CD4-positive, alpha-beta memory T cell (primary cell): Measurements from ENCODE around the gene GPBP1. TPM values are rescaled to one million over a fixed set of nuclear protein-coding genes. Genes with fewer than 3 reads are reported as not detected.

Experiments
- CTCF ChIA-PET: fragments of 350-600 bp; sonication (Branson Sonifier 250); formaldehyde crosslinking; loops from one replicate; lab custom pipeline; 2021; ENCODE audit warnings: inconsistent platforms; ENCODE audit not compliant: partially characterized antibody; lab: Charles Lee
- POLR2A ChIA-PET: fragments of 350-600 bp; sonication (Branson Sonifier 250); formaldehyde crosslinking; loops from one replicate; lab custom pipeline; 2021; ENCODE audit not compliant: partially characterized antibody; lab: Charles Lee
- DNase-seq, 5 donors: peaks; one replicate each; pipeline versions ENCODE4 v3.0.0 to v3.0.0-alpha.2; 2020 to 2022; ENCODE audit warnings: mixed read lengths in 1 of 5
- H3K27ac ChIP-seq: one replicate; pipeline ENCODE4 v1.7.0; 2013; ENCODE audit warnings: low read depth, low read length
- H3K27me3 ChIP-seq: 2 replicates; pipeline ENCODE4 v1.7.0; 2013; ENCODE audit warnings: mild to moderate bottlenecking, low read length, moderate library complexity; ENCODE audit not compliant: insufficient read depth
- H3K36me3 ChIP-seq: 2 replicates; pipeline ENCODE4 v1.7.0; 2013; ENCODE audit warnings: mild to moderate bottlenecking, low read length, moderate library complexity; ENCODE audit not compliant: insufficient read depth
- H3K4me1 ChIP-seq: 2 replicates; pipeline ENCODE4 v1.7.0; 2013; ENCODE audit warnings: mild to moderate bottlenecking, low read length, moderate library complexity; ENCODE audit not compliant: insufficient read depth
- H3K4me3 ChIP-seq, 2 donors: one replicate each; pipeline ENCODE4 v1.7.0; 2013; ENCODE audit warnings: low read length in 2 of 2, mild to moderate bottlenecking in 1 of 2
- H3K9me3 ChIP-seq, 2 donors: one replicate each; pipeline ENCODE4 v1.7.0; 2013; ENCODE audit warnings: low read length in 2 of 2, control low read depth in 1 of 2; ENCODE audit not compliant: control insufficient read depth in 1 of 2
- H3K27ac Mint-ChIP-seq, 7 donors: one replicate each; pipeline ENCODE4 v1.8.0; 2020 to 2021; ENCODE audit warnings: mixed read lengths in 7 of 7, mild to moderate bottlenecking in 6 of 7, inconsistent platforms in 3 of 7, moderate library complexity in 3 of 7
- H3K27me3 Mint-ChIP-seq, 2 donors: one replicate each; pipeline ENCODE4 v1.8.0; 2020 to 2021; ENCODE audit warnings: mixed read lengths in 2 of 2
- H3K36me3 Mint-ChIP-seq, 2 donors: one replicate each; pipeline ENCODE4 v1.8.0; 2020 to 2021; ENCODE audit warnings: mixed read lengths in 2 of 2, inconsistent platforms in 1 of 2, mild to moderate bottlenecking in 1 of 2
- H3K4me1 Mint-ChIP-seq, 4 donors: one replicate each; pipeline ENCODE4 v1.8.0; 2020 to 2021; ENCODE audit warnings: mixed read lengths in 4 of 4, mild to moderate bottlenecking in 1 of 4
- H3K4me3 Mint-ChIP-seq, 8 donors: one replicate each; pipeline ENCODE4 v1.8.0; 2020 to 2021; ENCODE audit warnings: mixed read lengths in 8 of 8, mild to moderate bottlenecking in 7 of 8, moderate library complexity in 6 of 8, inconsistent platforms in 3 of 8
- H3K9me3 Mint-ChIP-seq, 8 donors: one replicate each; pipeline ENCODE4 v1.8.0; 2020 to 2021; ENCODE audit warnings: mixed read lengths in 8 of 8, mild to moderate bottlenecking in 5 of 8, inconsistent platforms in 3 of 8, moderate library complexity in 1 of 8
- intact Hi-C: fragments of 100-400 bp; cut with micrococcal nuclease; formaldehyde crosslinking; loops from one replicate; pipeline ENCODE4 v1.15.1; 2023
- polyA plus RNA-seq, 2 donors: library from polyadenylated mRNA; unstranded; fragments of 300-500 nt; fragmentation: Illumina TruSeq; gene quantifications; one replicate each; pipeline ENCODE4 v1.2.3, GENCODE V29; 2021
- total RNA-seq, 2 experiments: library from RNA; stranded (reverse); gene quantifications; one replicate each; pipeline ENCODE4 v1.2.3, GENCODE V29; 2021

Gene GPBP1
- total and polyA plus RNA-seq, 4 experiments from 2014 or later: 92.1 to 137 (median 120) TPM

DNA sequence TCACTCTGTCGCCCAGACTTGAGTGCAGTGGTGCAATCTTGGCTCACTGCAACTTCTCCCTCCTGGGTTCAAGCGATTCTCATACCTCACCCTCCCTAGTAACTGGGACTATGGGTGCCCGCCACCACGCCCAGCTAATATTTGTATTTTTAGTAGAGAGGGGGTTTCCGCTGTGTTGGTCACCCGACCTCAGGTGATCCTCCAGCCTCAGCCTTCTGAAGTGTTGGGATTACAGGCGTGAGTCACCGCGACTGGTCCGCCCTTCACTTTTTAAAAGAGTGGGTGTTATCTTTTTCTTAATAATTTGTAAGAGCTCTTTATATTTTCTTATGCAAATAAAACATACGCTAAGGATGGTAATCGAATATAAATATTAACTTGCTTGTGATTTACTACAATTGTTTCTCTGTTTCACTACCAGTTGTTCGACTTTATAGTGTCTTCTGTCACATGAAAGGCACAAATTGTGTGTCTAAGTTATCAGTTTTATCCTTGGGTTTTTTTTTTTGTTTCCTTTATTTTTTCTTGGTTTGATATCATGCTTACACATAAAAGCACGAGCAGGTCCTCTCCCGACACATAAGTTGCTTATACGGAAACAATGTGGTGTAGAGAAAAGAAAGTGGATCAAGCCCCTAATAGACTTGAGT lies 1.9 kb upstream of the GPBP1 start:
- Mint-ChIP-seq H3K36me3 (peaks cover 1 to 33% of the 10 kb centered on the region in 2 donors), H3K9me3 (peaks cover 0 to 2% (median 0%) of the 10 kb centered on the region in 8 donors), H3K4me1 (peaks cover 7 to 38% (median 17%) of the 10 kb centered on the region in 4 donors), H3K27ac (peak overlapping the region; percentile 98 to 100 (median 99)), H3K27me3 (no peaks in the 10 kb centered on the region), H3K4me3 (peak overlapping the region; percentile 95 to 99 (median 97))
- Histone ChIP-seq H3K27me3 (no peaks in the 10 kb centered on the region), H3K4me3 (peak overlapping the region; percentile 67 to 70), H3K27ac (peak overlapping the region; percentile 99), H3K4me1 (peaks cover 24% of the 10 kb centered on the region), H3K36me3 (no peaks in the 10 kb centered on the region), H3K9me3 (no peaks in the 10 kb centered on the region)
- DNase-seq: peak in 1 of 5 donors; percentile 69
- ChIA-PET POLR2A (no interaction called here), CTCF (interaction anchor here (0.7 to 1.2 kb wide), 2 partner anchors 34 to 44 kb away, joined by 3 to 4 read pairs; no protein-coding TSS in a partner anchor)
- intact Hi-C loops: loop anchor here (2.0 to 5.0 kb wide), 4 partner anchors 49 to 1865 kb away; partner anchors contain the start of genes DHX29, IL6ST and MTREX

DNA sequence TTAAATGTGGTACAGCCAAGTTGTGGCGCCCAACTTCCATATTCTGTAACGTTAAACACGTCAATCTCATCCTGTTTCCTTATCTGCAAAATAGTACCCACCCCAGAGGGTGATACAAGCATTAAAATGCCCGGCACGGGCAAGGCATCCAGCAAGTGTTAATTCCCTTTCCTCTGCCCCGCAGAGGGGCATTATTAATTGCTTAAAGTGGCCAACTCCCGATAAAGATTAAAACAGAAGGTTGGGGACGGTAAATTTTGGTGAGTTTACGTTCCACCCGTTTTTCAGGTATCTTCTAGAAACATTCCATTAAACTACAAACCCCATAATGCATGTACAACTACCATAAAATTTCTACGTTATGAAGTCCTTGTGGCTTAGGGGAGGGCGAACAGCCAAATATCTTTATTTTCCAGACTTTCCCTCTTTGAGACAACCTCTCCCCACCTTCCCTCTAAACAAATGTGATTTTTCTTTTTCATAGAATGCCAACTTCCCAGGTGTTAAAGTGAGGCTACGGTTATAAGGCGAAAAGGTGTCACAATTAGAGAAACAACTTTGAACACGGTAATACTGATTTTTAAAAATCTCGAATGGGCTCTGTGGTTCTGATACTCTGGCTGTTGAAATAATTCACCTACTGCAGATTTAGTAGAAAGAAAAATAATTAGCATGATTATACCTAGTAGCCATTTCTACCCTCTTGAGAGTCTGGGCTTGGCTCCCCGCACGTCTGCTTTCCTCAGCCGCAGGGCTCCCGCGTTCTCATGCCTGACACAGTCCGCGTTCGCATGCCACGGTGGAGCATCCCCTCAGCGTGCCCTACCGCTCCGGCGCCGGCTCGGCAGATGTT lies 1.2 kb upstream of the GPBP1 start:
- H3K27ac Mint-ChIP-seq: peak overlapping the region; percentile 98 to 100 (median 99)
- no peaks in the 10 kb centered on the region for H3K9me3 ChIP-seq
- POLR2A ChIA-PET: interaction anchor here (0.7 to 1.7 kb wide), 22 partner anchors 9 to 1865 kb away, joined by 3 to 20 read pairs (median 4); partner anchors contain the start of genes DHX29, IL6ST, MAP3K1 and MTREX
- H3K27me3 ChIP-seq: no peaks in the 10 kb centered on the region
- H3K36me3 ChIP-seq: no peaks in the 10 kb centered on the region
- peak overlapping the region; percentile 67 to 70 for H3K4me3 ChIP-seq
- CTCF ChIA-PET: interaction anchor here (0.8 to 1.3 kb wide), 4 partner anchors 34 to 270 kb away, joined by 3 to 4 read pairs (median 4); no protein-coding TSS in a partner anchor
- H3K4me3 Mint-ChIP-seq: peak overlapping the region; percentile 95 to 99 (median 97)
- H3K4me1 Mint-ChIP-seq: peaks cover 9 to 45% (median 20%) of the 10 kb centered on the region in 4 donors
- peaks cover 31% of the 10 kb centered on the region for H3K4me1 ChIP-seq
- H3K27me3 Mint-ChIP-seq: no peaks in the 10 kb centered on the region
- intact Hi-C loops: loop anchor here (1.0 to 5.0 kb wide), 9 partner anchors 34 to 1865 kb away; partner anchors contain the start of genes DHX29, IL6ST, MAP3K1 and MIER3
- DNase-seq: peak; percentile 49 to 63 (median 58)
- peaks cover 0 to 2% (median 0%) of the 10 kb centered on the region in 8 donors for H3K9me3 Mint-ChIP-seq
- peak overlapping the region; percentile 99 for H3K27ac ChIP-seq
- peaks cover 6 to 37% of the 10 kb centered on the region in 2 donors for H3K36me3 Mint-ChIP-seq

DNA sequence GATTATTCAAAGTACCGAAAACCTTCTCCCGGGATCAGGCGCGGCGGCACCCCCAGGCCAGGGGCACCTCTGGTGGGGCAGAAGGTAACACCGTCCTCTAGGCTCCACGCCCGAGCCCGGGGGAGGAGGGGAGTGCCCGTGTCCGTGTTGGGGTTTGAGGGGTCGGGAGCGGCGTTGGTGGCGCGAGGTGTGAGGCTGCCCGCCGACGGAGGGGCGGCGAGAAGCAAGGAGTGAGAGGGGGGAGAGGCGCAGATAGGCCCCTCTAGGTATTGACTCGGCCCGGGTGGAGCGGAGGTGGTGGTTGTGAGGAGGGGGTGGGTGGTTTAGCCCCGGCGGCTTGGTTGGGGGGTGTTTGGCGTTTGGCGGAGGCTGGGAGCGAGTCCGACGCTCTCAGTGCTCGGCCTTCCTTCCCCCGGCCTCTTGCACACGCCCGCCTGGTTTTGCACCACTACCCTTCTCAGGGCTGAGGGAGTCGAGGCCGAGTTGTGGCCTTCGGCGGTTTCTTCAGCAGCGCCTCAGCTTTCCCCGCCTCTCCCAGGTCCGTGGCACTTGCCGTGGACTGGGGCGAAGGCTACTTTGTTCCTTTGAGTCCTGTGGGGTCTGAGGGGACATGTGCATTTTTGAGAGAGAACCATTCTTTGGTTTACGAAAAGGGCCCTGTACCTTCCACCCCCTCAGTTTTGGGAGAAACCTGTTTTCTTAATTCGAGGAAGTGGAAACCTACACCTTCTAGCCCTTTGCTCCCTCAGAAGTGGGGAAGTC lies 450 bp downstream of the GPBP1 start:
- Histone ChIP-seq H3K27ac (peak overlapping the region; percentile 99), H3K27me3 (no peaks in the 10 kb centered on the region), H3K36me3 (no peaks in the 10 kb centered on the region), H3K4me1 (peaks cover 45% of the 10 kb centered on the region), H3K4me3 (peak overlapping the region; percentile 70 to 87), H3K9me3 (no peaks in the 10 kb centered on the region)
- H3K9me3 Mint-ChIP-seq: peaks cover 0 to 2% (median 0%) of the 10 kb centered on the region in 8 donors
- ChIA-PET POLR2A (interaction anchor here (0.7 to 1.7 kb wide), 20 partner anchors 8 to 1867 kb away, joined by 3 to 20 read pairs (median 4); partner anchors contain the start of genes DHX29, IL6ST, MAP3K1 and MTREX), CTCF (interaction anchor here (1.1 to 3.2 kb wide), 3 partner anchors 36 to 46 kb away, joined by 4 to 11 read pairs (median 4); no protein-coding TSS in a partner anchor)
- H3K36me3 Mint-ChIP-seq: peaks cover 21 to 53% of the 10 kb centered on the region in 2 donors
- H3K4me3 Mint-ChIP-seq: peak overlapping the region; percentile 96 to 99 (median 98)
- peaks cover 23 to 61% (median 33%) of the 10 kb centered on the region in 4 donors for H3K4me1 Mint-ChIP-seq
- intact Hi-C loops: loop anchor here (5.0 kb wide), 2 partner anchors 1182 to 1867 kb away; partner anchors contain the start of genes DHX29, IL6ST and MTREX
- DNase-seq: peak in 3 of 5 donors; percentile 35 to 51 (median 36)
- H3K27ac Mint-ChIP-seq: peak overlapping the region; percentile 98 to 100 (median 99)
- H3K27me3 Mint-ChIP-seq: no peaks in the 10 kb centered on the region

DNA sequence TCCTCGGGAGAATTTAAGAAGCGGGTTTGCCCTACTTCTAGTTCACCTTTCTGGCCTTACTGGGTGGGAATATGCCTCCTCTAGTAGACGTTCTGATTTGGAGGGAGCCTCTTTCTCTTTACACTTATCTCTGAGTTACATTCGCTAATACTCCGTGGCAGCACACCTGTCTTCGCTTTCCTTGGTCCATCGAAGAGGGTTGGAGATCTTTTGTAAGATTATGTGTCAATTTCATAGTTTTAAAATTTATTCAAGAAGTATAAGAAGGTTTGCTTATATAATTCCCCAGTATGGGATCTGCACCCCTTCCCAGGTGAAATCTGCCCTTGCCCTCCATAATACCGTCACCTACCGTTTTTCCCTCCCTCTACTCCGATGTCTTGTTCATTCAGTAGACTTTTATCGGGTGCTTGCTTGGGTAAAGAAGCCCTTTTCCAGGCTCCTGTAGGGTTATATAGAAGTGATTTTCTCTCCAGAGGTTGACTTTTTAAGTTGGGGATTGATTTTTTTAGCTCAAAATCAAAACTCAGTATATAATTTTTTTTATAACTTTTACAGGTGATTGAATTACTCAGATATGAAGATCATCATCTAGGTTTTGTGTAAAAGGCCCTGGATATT lies 1.1 kb downstream of the GPBP1 start:
- DNase-seq: peak in 3 of 5 donors; percentile 27 to 33 (median 28)
- H3K27me3 ChIP-seq: no peaks in the 10 kb centered on the region
- H3K27ac ChIP-seq: peak overlapping the region; percentile 99
- H3K9me3 ChIP-seq: no peaks in the 10 kb centered on the region
- H3K4me3 ChIP-seq: peak overlapping the region; percentile 70 to 87
- H3K9me3 Mint-ChIP-seq: peaks cover 0 to 2% (median 0%) of the 10 kb centered on the region in 8 donors
- H3K27ac Mint-ChIP-seq: peak overlapping the region; percentile 98 to 100 (median 99)
- no peaks in the 10 kb centered on the region for H3K27me3 Mint-ChIP-seq
- peaks cover 27 to 58% of the 10 kb centered on the region in 2 donors for H3K36me3 Mint-ChIP-seq
- H3K36me3 ChIP-seq: no peaks in the 10 kb centered on the region
- H3K4me3 Mint-ChIP-seq: peak overlapping the region; percentile 96 to 99 (median 98)
- CTCF ChIA-PET: interaction anchor here (0.7 to 3.2 kb wide), 3 partner anchors 16 to 45 kb away, joined by 3 to 11 read pairs (median 4); no protein-coding TSS in a partner anchor
- POLR2A ChIA-PET: interaction anchor here (1.2 to 2.4 kb wide), 3 partner anchors 9 to 35 kb away, joined by 3 to 7 read pairs (median 4); no protein-coding TSS in a partner anchor
- H3K4me1 Mint-ChIP-seq: peaks cover 30 to 68% (median 39%) of the 10 kb centered on the region in 4 donors
- H3K4me1 ChIP-seq: peaks cover 52% of the 10 kb centered on the region
- intact Hi-C loops: loop anchor here (1.0 to 5.0 kb wide), 4 partner anchors 9 to 1868 kb away; partner anchors contain the start of genes DHX29, IL6ST and MTREX

DNA sequence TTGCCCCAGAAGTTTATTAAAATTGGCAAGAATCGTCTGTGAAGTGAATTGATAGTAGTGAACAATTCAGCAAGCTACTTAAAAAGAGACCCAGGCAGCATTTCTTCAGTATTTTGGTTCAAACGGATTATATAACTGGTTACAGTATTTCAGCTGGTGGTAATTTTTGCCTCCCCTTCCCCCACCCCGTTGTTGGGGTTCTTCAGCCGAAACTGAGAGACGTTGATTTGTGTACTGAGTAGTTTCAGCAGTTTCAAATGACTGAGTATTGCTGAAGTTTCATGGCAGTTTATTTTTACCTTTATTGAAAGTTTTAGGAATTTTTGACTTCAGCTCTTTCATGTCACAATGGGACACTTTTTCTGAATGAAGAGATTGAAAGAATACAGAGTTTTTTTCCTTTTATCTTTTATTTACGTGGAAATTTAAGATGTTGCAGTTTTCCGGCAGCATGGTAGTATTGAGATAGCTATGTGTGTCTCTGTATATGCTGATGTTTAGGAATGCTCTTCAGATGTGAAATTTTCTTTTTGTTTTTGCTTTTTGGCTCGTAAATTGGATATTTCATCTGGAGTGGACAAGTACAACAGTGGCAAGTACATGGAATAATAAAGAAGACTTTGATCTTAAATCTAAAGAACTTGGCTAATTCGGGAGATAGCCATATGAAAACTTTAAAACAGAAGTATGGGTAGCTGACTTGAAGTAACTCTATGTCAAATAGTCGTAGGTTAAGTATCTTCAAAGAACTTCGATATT lies 1.9 kb downstream of the GPBP1 start:
- Histone ChIP-seq H3K9me3 (no peaks in the 10 kb centered on the region), H3K4me1 (peaks cover 59% of the 10 kb centered on the region), H3K4me3 (peak overlapping the region; percentile 70 to 87), H3K27ac (peak overlapping the region; percentile 99), H3K36me3 (no peaks in the 10 kb centered on the region), H3K27me3 (no peaks in the 10 kb centered on the region)
- peak; percentile 29 to 68 (median 36) for DNase-seq
- ChIA-PET POLR2A (interaction anchor here (1.2 to 2.4 kb wide), 3 partner anchors 8 to 34 kb away, joined by 3 to 7 read pairs (median 4); no protein-coding TSS in a partner anchor), CTCF (interaction anchor here (0.7 to 3.2 kb wide), 5 partner anchors 15 to 275 kb away, joined by 3 to 11 read pairs (median 4); no protein-coding TSS in a partner anchor)
- Mint-ChIP-seq H3K4me3 (peak overlapping the region; percentile 96 to 99 (median 98)), H3K27me3 (no peaks in the 10 kb centered on the region), H3K27ac (peak overlapping the region; percentile 98 to 100 (median 99)), H3K9me3 (peaks cover 0 to 2% (median 0%) of the 10 kb centered on the region in 8 donors), H3K36me3 (peaks cover 27 to 63% of the 10 kb centered on the region in 2 donors), H3K4me1 (peaks cover 35 to 76% (median 44%) of the 10 kb centered on the region in 4 donors)
- intact Hi-C loops: loop anchor here (1.0 kb wide), 2 partner anchors 9 to 13 kb away; no protein-coding TSS in a partner anchor
